Astrocyte (in vitro differentiated cells and primary cell): ENCODE results near the gene DLGAP1. TPM values are rescaled to one million over a fixed set of nuclear protein-coding genes. Genes with fewer than 3 reads are reported as not detected.
A peak's percentile ranks its signal among the peaks of the same experiment; 100 is the strongest.

ENCODE experiments used
- DNase-seq: peaks from one replicate; pipeline ENCODE4 v3.0.0-alpha.2; 2010; ENCODE audit warnings: low read depth
- FAIRE-seq: peaks from 2 replicates; lab custom pipeline; 2011; peaks lifted over from hg19 to GRCh38; lab: Jason Lieb, UNC
- H2AFZ ChIP-seq: 2 replicates; pipeline ENCODE4 v1.6.0; 2012; ENCODE audit warnings: low read depth, low read length, inconsistent platforms
- H3K27ac ChIP-seq: 2 replicates; pipeline ENCODE4 v1.5.1; 2011; ENCODE audit warnings: low read depth, low read length, inconsistent platforms
- H3K27me3 ChIP-seq: 2 replicates; pipeline ENCODE4 v1.6.0; 2011; ENCODE audit warnings: low read length, inconsistent platforms; ENCODE audit not compliant: insufficient read depth
- H3K36me3 ChIP-seq: 2 replicates; pipeline ENCODE4 v1.5.1; 2011; ENCODE audit warnings: low read length, inconsistent platforms; ENCODE audit not compliant: insufficient read depth
- H3K4me1 ChIP-seq: 2 replicates; pipeline ENCODE4 v1.5.1; 2011; ENCODE audit warnings: low read length, inconsistent platforms; ENCODE audit not compliant: insufficient read depth
- H3K4me2 ChIP-seq: 2 replicates; pipeline ENCODE4 v1.6.0; 2012; ENCODE audit warnings: low read length, inconsistent platforms
- H3K4me3 ChIP-seq: 2 replicates; pipeline ENCODE4 v1.5.1; 2011; ENCODE audit warnings: low read depth, mild to moderate bottlenecking, low read length, inconsistent platforms; ENCODE audit not compliant: insufficient read depth
- H3K79me2 ChIP-seq: 2 replicates; pipeline ENCODE4 v1.6.0; 2012; ENCODE audit warnings: mild to moderate bottlenecking, low read length, inconsistent platforms; ENCODE audit not compliant: insufficient read depth
- H3K9ac ChIP-seq: 2 replicates; pipeline ENCODE4 v1.6.0; 2012; ENCODE audit warnings: mild to moderate bottlenecking, low read length, inconsistent platforms
- H3K9me3 ChIP-seq: 2 replicates; pipeline ENCODE4 v1.5.1; 2012; ENCODE audit warnings: low read depth, mild to moderate bottlenecking, low read length, inconsistent platforms; ENCODE audit not compliant: insufficient read depth
- H4K20me1 ChIP-seq: 2 replicates; pipeline ENCODE4 v1.6.0; 2012; ENCODE audit warnings: low read length, inconsistent platforms; ENCODE audit not compliant: insufficient read depth
- H3K27ac Mint-ChIP-seq: one replicate; pipeline ENCODE4 v1.8.0; 2021; ENCODE audit warnings: mild to moderate bottlenecking, mixed read lengths; ENCODE audit not compliant: unreplicated experiment
- H3K27me3 Mint-ChIP-seq: one replicate; pipeline ENCODE4 v1.8.0; 2021; ENCODE audit warnings: low read depth, mixed read lengths; ENCODE audit not compliant: unreplicated experiment
- H3K36me3 Mint-ChIP-seq: one replicate; pipeline ENCODE4 v1.8.0; 2021; ENCODE audit warnings: low read depth, mixed read lengths; ENCODE audit not compliant: unreplicated experiment
- H3K4me1 Mint-ChIP-seq: one replicate; pipeline ENCODE4 v1.8.0; 2021; ENCODE audit warnings: low read depth, mixed read lengths; ENCODE audit not compliant: unreplicated experiment
- H3K4me3 Mint-ChIP-seq: one replicate; pipeline ENCODE4 v1.8.0; 2021; ENCODE audit warnings: mild to moderate bottlenecking, moderate library complexity, mixed read lengths; ENCODE audit not compliant: unreplicated experiment
- H3K9me3 Mint-ChIP-seq: one replicate; pipeline ENCODE4 v1.8.0; 2021; ENCODE audit warnings: mild to moderate bottlenecking, mixed read lengths; ENCODE audit not compliant: unreplicated experiment
- CTCF ChIP-seq: IDR thresholded peaks from 2 replicates; pipeline ENCODE4 v1.5.1; 2011; ENCODE audit warnings: low read depth, mild to moderate bottlenecking, inconsistent platforms, low read length, moderate library complexity; ENCODE audit not compliant: insufficient read depth
- EZH2 ChIP-seq: IDR thresholded peaks from 2 replicates; pipeline ENCODE4 v1.6.1; 2012; ENCODE audit warnings: mild to moderate bottlenecking, low read length, inconsistent platforms; ENCODE audit not compliant: insufficient read depth
- total RNA-seq: library from RNA; stranded (reverse); gene quantifications from 2 replicates; pipeline ENCODE4 v1.2.1, GENCODE V29; 2021

DLGAP1 gene
- total RNA-seq, 1 donor from 2014 or later, result 2.3 TPM

- Mint-ChIP-seq H3K4me3 (no peak overlapping the region), H3K9me3 (no peaks in the 10 kb centered on the region), H3K27me3 (no peaks in the 10 kb centered on the region), H3K27ac (no peak overlapping the region), H3K36me3 (no peaks in the 10 kb centered on the region), H3K4me1 (peaks cover 16% of the 10 kb centered on the region)
- Histone ChIP-seq H3K9ac (no peak overlapping the region), H3K4me1 (peaks cover 10% of the 10 kb centered on the region), H3K27me3 (no peaks in the 10 kb centered on the region), H2AFZ (no peak overlapping the region), H3K36me3 (no peaks in the 10 kb centered on the region), H3K4me2 (no peak overlapping the region), H3K4me3 (no peak overlapping the region), H3K79me2 (no peaks in the 10 kb centered on the region), H3K27ac (no peak overlapping the region), H4K20me1 (no peaks in the 10 kb centered on the region), H3K9me3 (no peaks in the 10 kb centered on the region)
- DNase-seq, result no peak
- FAIRE-seq, result no peak
- TF ChIP-seq CTCF, result no peak
- no peak for TF ChIP-seq EZH2
Observed at GRCh38 chr18:3616142-3616541, 839.0 kb downstream of the DLGAP1 start.

- H4K20me1 ChIP-seq, result no peaks in the 10 kb centered on the region
- no peak overlapping the region for H3K9ac ChIP-seq
- H3K4me1 ChIP-seq, result peaks cover 12% of the 10 kb centered on the region
- no peak overlapping the region for H3K4me2 ChIP-seq
- Mint-ChIP-seq H3K9me3 (no peaks in the 10 kb centered on the region), H3K27me3 (no peaks in the 10 kb centered on the region), H3K4me3 (no peak overlapping the region), H3K4me1 (peaks cover 14% of the 10 kb centered on the region), H3K27ac (peak overlapping the region; percentile 73), H3K36me3 (no peaks in the 10 kb centered on the region)
- H3K4me3 ChIP-seq, result no peak overlapping the region
- H3K27me3 ChIP-seq, result no peaks in the 10 kb centered on the region
- H3K9me3 ChIP-seq, result no peaks in the 10 kb centered on the region
- H2AFZ ChIP-seq, result no peak overlapping the region
- FAIRE-seq, result no peak
- H3K36me3 ChIP-seq, result no peaks in the 10 kb centered on the region
- no peak for DNase-seq
- no peak overlapping the region for H3K27ac ChIP-seq
- no peaks in the 10 kb centered on the region for H3K79me2 ChIP-seq
- no peak for TF ChIP-seq EZH2
- TF ChIP-seq CTCF, result no peak
Observed at GRCh38 chr18:3615374-3615985, 839.6 kb downstream of the DLGAP1 start.

DNA sequence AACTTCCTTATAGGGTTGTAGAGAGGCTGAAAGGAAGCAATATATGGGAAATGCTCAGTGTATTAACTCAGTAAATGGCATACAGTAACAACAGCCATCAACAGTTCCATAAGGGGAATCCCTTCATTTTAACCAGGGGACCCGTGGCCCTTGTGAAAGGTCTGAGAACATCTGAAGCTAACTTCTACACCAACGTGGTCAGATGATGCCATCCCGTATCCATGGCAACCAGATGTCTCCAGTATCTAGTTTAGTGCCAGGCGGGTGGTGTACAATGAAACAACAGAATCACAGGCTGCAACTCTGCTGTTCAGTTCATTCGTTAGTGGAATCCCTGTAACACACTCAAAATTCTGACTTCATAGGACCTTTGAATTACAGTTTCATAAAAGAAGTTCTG lies 842.8 kb downstream of the DLGAP1 start:
- no peak for TF ChIP-seq EZH2
- TF ChIP-seq CTCF, result no peak
- Histone ChIP-seq H4K20me1 (no peaks in the 10 kb centered on the region), H3K4me1 (peaks cover 5% of the 10 kb centered on the region), H2AFZ (no peak overlapping the region), H3K4me3 (no peak overlapping the region), H3K27me3 (no peaks in the 10 kb centered on the region), H3K9me3 (no peaks in the 10 kb centered on the region), H3K36me3 (no peaks in the 10 kb centered on the region), H3K27ac (no peak overlapping the region), H3K79me2 (peaks cover 5% of the 10 kb centered on the region), H3K9ac (no peak overlapping the region), H3K4me2 (no peak overlapping the region)
- Mint-ChIP-seq H3K27ac (no peak overlapping the region), H3K9me3 (no peaks in the 10 kb centered on the region), H3K36me3 (peaks cover 2% of the 10 kb centered on the region), H3K27me3 (no peaks in the 10 kb centered on the region), H3K4me3 (no peak overlapping the region), H3K4me1 (peaks cover 15% of the 10 kb centered on the region)
- DNase-seq, result no peak
- no peak for FAIRE-seq
